ENCODE data around the gene PTPRR.

GRCh38 chr12:70667253-70667652, 253.3 kb downstream of the PTPRR start:
- TF ChIP-seq CTCF (IDR thresholded peaks at IDR 0.05) (no peak), POLR2A (IDR thresholded peaks at IDR 0.05) (no peak)

All from adrenal gland (tissue), 5 donors.